ENCODE results near the gene MYRFL.

DNA sequence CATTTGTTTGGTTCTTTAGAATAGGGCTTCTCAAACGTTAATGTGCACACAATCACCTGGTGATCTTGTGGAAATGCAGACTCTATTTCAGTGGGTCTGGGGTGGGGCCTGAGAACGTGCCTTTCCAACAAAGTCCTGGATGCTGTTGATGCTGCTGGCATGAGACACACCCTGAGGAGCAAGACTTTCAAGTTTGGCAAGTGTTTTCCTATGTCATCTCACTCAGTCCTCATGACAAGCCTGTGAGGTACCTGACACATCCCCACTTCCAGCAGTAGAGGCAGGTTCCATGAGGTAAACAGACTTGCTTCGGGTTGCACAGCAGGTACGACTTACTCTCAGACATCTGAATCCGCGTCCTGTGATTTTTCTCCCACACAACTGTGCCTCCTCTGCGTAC, 147.1 kb downstream of the MYRFL start:
- TF ChIP-seq EZH2 (IDR thresholded peaks at IDR 0.05; ENCODE audit: borderline replicate concordance, low read depth, low read length, severe bottlenecking): no peak
- TF ChIP-seq, protein P1, sequence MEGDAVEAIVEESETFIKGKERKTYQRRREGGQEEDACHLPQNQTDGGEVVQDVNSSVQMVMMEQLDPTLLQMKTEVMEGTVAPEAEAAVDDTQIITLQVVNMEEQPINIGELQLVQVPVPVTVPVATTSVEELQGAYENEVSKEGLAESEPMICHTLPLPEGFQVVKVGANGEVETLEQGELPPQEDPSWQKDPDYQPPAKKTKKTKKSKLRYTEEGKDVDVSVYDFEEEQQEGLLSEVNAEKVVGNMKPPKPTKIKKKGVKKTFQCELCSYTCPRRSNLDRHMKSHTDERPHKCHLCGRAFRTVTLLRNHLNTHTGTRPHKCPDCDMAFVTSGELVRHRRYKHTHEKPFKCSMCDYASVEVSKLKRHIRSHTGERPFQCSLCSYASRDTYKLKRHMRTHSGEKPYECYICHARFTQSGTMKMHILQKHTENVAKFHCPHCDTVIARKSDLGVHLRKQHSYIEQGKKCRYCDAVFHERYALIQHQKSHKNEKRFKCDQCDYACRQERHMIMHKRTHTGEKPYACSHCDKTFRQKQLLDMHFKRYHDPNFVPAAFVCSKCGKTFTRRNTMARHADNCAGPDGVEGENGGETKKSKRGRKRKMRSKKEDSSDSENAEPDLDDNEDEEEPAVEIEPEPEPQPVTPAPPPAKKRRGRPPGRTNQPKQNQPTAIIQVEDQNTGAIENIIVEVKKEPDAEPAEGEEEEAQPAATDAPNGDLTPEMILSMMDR (IDR thresholded peaks at IDR 0.05; ENCODE audit: borderline replicate concordance, extremely low read depth, low read length, poor library complexity, severe bottlenecking): no peak

All from DND-41 (cell line).